LNCaP clone FGC (cell line): ENCODE results near the gene HLA-G.

ENCODE experiments used
- DNase-seq: peaks from one replicate; pipeline ENCODE4 v3.0.0-alpha.2; 2011; ENCODE audit warnings: low read depth
- H3K4me3 ChIP-seq: 2 replicates; pipeline ENCODE4 v1.5.1; 2011; ENCODE audit warnings: mild to moderate bottlenecking, low read depth, low read length, control low read depth
- CTCF ChIP-seq: IDR thresholded peaks from 2 replicates; pipeline ENCODE4 v1.5.1; 2012; ENCODE audit warnings: mild to moderate bottlenecking; ENCODE audit not compliant: control insufficient read depth, insufficient read depth; ENCODE audit errors: extremely low read depth

HLA-G gene

GRCh38 chr6:29815118-29815750, 12.4 kb upstream of the HLA-G start:
- DNase-seq: no peak
- no peak for TF ChIP-seq CTCF
- no peak overlapping the region for H3K4me3 ChIP-seq

GRCh38 chr6:29816030-29816429, 11.6 kb upstream of the HLA-G start:
- H3K4me3 ChIP-seq: no peak overlapping the region
- no peak for TF ChIP-seq CTCF
- no peak for DNase-seq

GRCh38 chr6:29818892-29819291, 8.7 kb upstream of the HLA-G start:
- TF ChIP-seq CTCF: no peak
- DNase-seq: no peak
- no peak overlapping the region for H3K4me3 ChIP-seq

GRCh38 chr6:29824144-29824543, 3.5 kb upstream of the HLA-G start:
- no peak for DNase-seq
- TF ChIP-seq CTCF: no peak
- H3K4me3 ChIP-seq: no peak overlapping the region

GRCh38 chr6:29825848-29826247, 1.8 kb upstream of the HLA-G start:
- DNase-seq: no peak
- no peak for TF ChIP-seq CTCF
- H3K4me3 ChIP-seq: no peak overlapping the region

GRCh38 chr6:29826271-29826670, 1.4 kb upstream of the HLA-G start:
- TF ChIP-seq CTCF: no peak
- no peak for DNase-seq

GRCh38 chr6:29828471-29828797, 809 bp downstream of the HLA-G start:
- H3K4me3 ChIP-seq: no peak overlapping the region
- no peak for DNase-seq
- TF ChIP-seq CTCF: no peak

More at GRCh38 chr6:29826271-29826670, 1.4 kb upstream of the HLA-G start:
- no peak overlapping the region for H3K4me3 ChIP-seq
